Measurements from ENCODE around the gene CD36. TPM values are rescaled to one million over a fixed set of nuclear protein-coding genes. Genes with fewer than 3 reads are reported as not detected.

Gene CD36
- total RNA-seq = 10 to 100 TPM; 78.1 to 90.4 TPM
- 10 to 100 TPM; 24.7 to 56.0 TPM for polyA plus RNA-seq (ENCODE audit: insufficient read length in 2 of 2)
- long read RNA-seq, donor 1, transcript CD36-204 (12 exons, 1,686 nt) = major isoform, 5 of 6 reads
- long read RNA-seq, donor 1, partial matches to known transcripts = 0 of 6 reads
- long read RNA-seq, donor 1, other reads (novel, unspliced or antisense) = 0 of 6 reads
- long read RNA-seq, donor 2 = 0 reads
- long read RNA-seq, donor 3, partial matches to known transcripts = 0 of 2 reads
- long read RNA-seq, donor 3, other reads (novel, unspliced or antisense) = 0 of 2 reads
- long read RNA-seq, donor 4, transcript CD36-211 (5 exons, 720 nt) = minor isoform, 6 of 117 reads
- long read RNA-seq, donor 4, transcript CD36-204 (12 exons, 1,686 nt) = major isoform, 40 of 117 reads
- long read RNA-seq, donor 4, transcript CD36-201 (14 exons, 2,094 nt) = minor isoform, 12 of 117 reads
- long read RNA-seq, donor 4, partial matches to known transcripts = 25 of 117 reads
- long read RNA-seq, donor 4, other reads (novel, unspliced or antisense) = 26 of 117 reads

GRCh38 chr7:80637911-80638765, at the start of gene CD36:
TSS of gene CD36 (plus strand) at chr7:80638642. CDS start at chr7:80646741, 8,099 bp downstream.
- Histone ChIP-seq H3K4me3 (ENCODE audit: low read depth, low read length) (no peak within 1 kb of the TSS), H3K27ac (ENCODE audit: low read depth, low read length) (no peak within 1 kb of the TSS), H3K27me3 (ENCODE audit: control insufficient read depth, insufficient read depth, low read length) (no peaks in the 10 kb centered on the region), H3K9me3 (ENCODE audit: control insufficient read depth, insufficient read depth, low read length) (no peaks in the 10 kb centered on the region), H3K36me3 (ENCODE audit: control insufficient read depth, insufficient read depth, low read length) (no peaks in the 10 kb centered on the region), H3K4me1 (ENCODE audit: control insufficient read depth, insufficient read depth, low read length) (no peaks in the 10 kb centered on the region)
- no CpG with 5 or more reads among the region's 4 CpGs for WGBS (ENCODE audit: insufficient coverage)
- DNase-seq (ENCODE audit: low read depth in 4 of 6, low spot score in 6 of 6) = peak in 1 of 6 donors; percentile 24

GRCh38 chr7:80589631-80590030, 48.8 kb upstream of the CD36 start:
- no CpG with 5 or more reads among the region's 1 CpG for WGBS (ENCODE audit: insufficient coverage)
- Histone ChIP-seq H3K27ac (ENCODE audit: low read depth, low read length) (no peak overlapping the region), H3K36me3 (ENCODE audit: control insufficient read depth, insufficient read depth, low read length) (no peaks in the 10 kb centered on the region), H3K4me1 (ENCODE audit: control insufficient read depth, insufficient read depth, low read length) (no peaks in the 10 kb centered on the region), H3K9me3 (ENCODE audit: control insufficient read depth, insufficient read depth, low read length) (no peaks in the 10 kb centered on the region), H3K4me3 (ENCODE audit: low read depth, low read length) (no peak overlapping the region), H3K27me3 (ENCODE audit: control insufficient read depth, insufficient read depth, low read length) (no peaks in the 10 kb centered on the region)
- DNase-seq (ENCODE audit: low read depth in 4 of 6, low spot score in 6 of 6) = no peak

- no peak overlapping the region for H3K4me3 ChIP-seq (ENCODE audit: low read depth, low read length)
- no peaks in the 10 kb centered on the region for H3K27me3 ChIP-seq (ENCODE audit: control insufficient read depth, insufficient read depth, low read length)
- no peak for DNase-seq (ENCODE audit: low read depth in 4 of 6, low spot score in 6 of 6)
- H3K4me1 ChIP-seq (ENCODE audit: control insufficient read depth, insufficient read depth, low read length) = no peaks in the 10 kb centered on the region
- no peaks in the 10 kb centered on the region for H3K36me3 ChIP-seq (ENCODE audit: control insufficient read depth, insufficient read depth, low read length)
- H3K9me3 ChIP-seq (ENCODE audit: control insufficient read depth, insufficient read depth, low read length) = no peaks in the 10 kb centered on the region
- no CpG with 5 or more reads among the region's 1 CpG for WGBS (ENCODE audit: insufficient coverage)
- H3K27ac ChIP-seq (ENCODE audit: low read depth, low read length) = no peak overlapping the region
These were observed 46.8 kb upstream of the CD36 start for GRCh38 chr7:80591654-80592053.

- no peak overlapping the region for H3K27ac ChIP-seq (ENCODE audit: low read depth, low read length)
- no peaks in the 10 kb centered on the region for H3K27me3 ChIP-seq (ENCODE audit: control insufficient read depth, insufficient read depth, low read length)
- H3K4me3 ChIP-seq (ENCODE audit: low read depth, low read length) = no peak overlapping the region
- WGBS (ENCODE audit: insufficient coverage) = 100% methylated on average over 2 of the region's 7 CpGs
- no peaks in the 10 kb centered on the region for H3K9me3 ChIP-seq (ENCODE audit: control insufficient read depth, insufficient read depth, low read length)
- H3K36me3 ChIP-seq (ENCODE audit: control insufficient read depth, insufficient read depth, low read length) = no peaks in the 10 kb centered on the region
- H3K4me1 ChIP-seq (ENCODE audit: control insufficient read depth, insufficient read depth, low read length) = no peaks in the 10 kb centered on the region
- no peak for DNase-seq (ENCODE audit: low read depth in 4 of 6, low spot score in 6 of 6)
These were observed 44.4 kb upstream of the CD36 start for GRCh38 chr7:80593869-80594586.

- 90% methylated on average over 3 of the region's 4 CpGs for WGBS (ENCODE audit: insufficient coverage)
- no peak overlapping the region for H3K4me3 ChIP-seq (ENCODE audit: low read depth, low read length)
- no peaks in the 10 kb centered on the region for H3K27me3 ChIP-seq (ENCODE audit: control insufficient read depth, insufficient read depth, low read length)
- no peaks in the 10 kb centered on the region for H3K9me3 ChIP-seq (ENCODE audit: control insufficient read depth, insufficient read depth, low read length)
- DNase-seq (ENCODE audit: low read depth in 4 of 6, low spot score in 6 of 6) = peak in 1 of 6 donors; percentile 28
- H3K36me3 ChIP-seq (ENCODE audit: control insufficient read depth, insufficient read depth, low read length) = no peaks in the 10 kb centered on the region
- H3K4me1 ChIP-seq (ENCODE audit: control insufficient read depth, insufficient read depth, low read length) = no peaks in the 10 kb centered on the region
- no peak overlapping the region for H3K27ac ChIP-seq (ENCODE audit: low read depth, low read length)
These were observed 41.4 kb upstream of the CD36 start for GRCh38 chr7:80596933-80597517.

- H3K9me3 ChIP-seq (ENCODE audit: control insufficient read depth, insufficient read depth, low read length) = no peaks in the 10 kb centered on the region
- no peaks in the 10 kb centered on the region for H3K36me3 ChIP-seq (ENCODE audit: control insufficient read depth, insufficient read depth, low read length)
- no peak for DNase-seq (ENCODE audit: low read depth in 4 of 6, low spot score in 6 of 6)
- no peak overlapping the region for H3K27ac ChIP-seq (ENCODE audit: low read depth, low read length)
- no peaks in the 10 kb centered on the region for H3K4me1 ChIP-seq (ENCODE audit: control insufficient read depth, insufficient read depth, low read length)
- no peak overlapping the region for H3K4me3 ChIP-seq (ENCODE audit: low read depth, low read length)
- no peaks in the 10 kb centered on the region for H3K27me3 ChIP-seq (ENCODE audit: control insufficient read depth, insufficient read depth, low read length)
These were observed 40.6 kb upstream of the CD36 start for GRCh38 chr7:80597875-80598274.

- H3K27me3 ChIP-seq (ENCODE audit: control insufficient read depth, insufficient read depth, low read length) = no peaks in the 10 kb centered on the region
- DNase-seq (ENCODE audit: low read depth in 4 of 6, low spot score in 6 of 6) = no peak
- no peaks in the 10 kb centered on the region for H3K9me3 ChIP-seq (ENCODE audit: control insufficient read depth, insufficient read depth, low read length)
- H3K36me3 ChIP-seq (ENCODE audit: control insufficient read depth, insufficient read depth, low read length) = no peaks in the 10 kb centered on the region
- H3K27ac ChIP-seq (ENCODE audit: low read depth, low read length) = no peak overlapping the region
- no peak overlapping the region for H3K4me3 ChIP-seq (ENCODE audit: low read depth, low read length)
- no peaks in the 10 kb centered on the region for H3K4me1 ChIP-seq (ENCODE audit: control insufficient read depth, insufficient read depth, low read length)
- no CpG with 5 or more reads among the region's 2 CpGs for WGBS (ENCODE audit: insufficient coverage)
These were observed 38.4 kb upstream of the CD36 start for GRCh38 chr7:80600046-80600445.

GRCh38 chr7:80601999-80602398, 36.4 kb upstream of the CD36 start:
- Histone ChIP-seq H3K27ac (ENCODE audit: low read depth, low read length) (no peak overlapping the region), H3K36me3 (ENCODE audit: control insufficient read depth, insufficient read depth, low read length) (no peaks in the 10 kb centered on the region), H3K4me3 (ENCODE audit: low read depth, low read length) (no peak overlapping the region), H3K9me3 (ENCODE audit: control insufficient read depth, insufficient read depth, low read length) (no peaks in the 10 kb centered on the region), H3K4me1 (ENCODE audit: control insufficient read depth, insufficient read depth, low read length) (no peaks in the 10 kb centered on the region), H3K27me3 (ENCODE audit: control insufficient read depth, insufficient read depth, low read length) (no peaks in the 10 kb centered on the region)
- WGBS (ENCODE audit: insufficient coverage) = 86% methylated on average over 4 of the region's 4 CpGs
- DNase-seq (ENCODE audit: low read depth in 4 of 6, low spot score in 6 of 6) = no peak

- Histone ChIP-seq H3K4me3 (ENCODE audit: low read depth, low read length) (no peak overlapping the region), H3K4me1 (ENCODE audit: control insufficient read depth, insufficient read depth, low read length) (no peaks in the 10 kb centered on the region), H3K9me3 (ENCODE audit: control insufficient read depth, insufficient read depth, low read length) (no peaks in the 10 kb centered on the region), H3K27ac (ENCODE audit: low read depth, low read length) (no peak overlapping the region), H3K36me3 (ENCODE audit: control insufficient read depth, insufficient read depth, low read length) (no peaks in the 10 kb centered on the region), H3K27me3 (ENCODE audit: control insufficient read depth, insufficient read depth, low read length) (no peaks in the 10 kb centered on the region)
- WGBS (ENCODE audit: insufficient coverage) = 80% methylated on average over 2 of the region's 2 CpGs
- no peak for DNase-seq (ENCODE audit: low read depth in 4 of 6, low spot score in 6 of 6)
These were observed 34.5 kb upstream of the CD36 start for GRCh38 chr7:80603940-80604339.
